Omental fat pad (tissue), 4 donors: ENCODE data around the gene CYP26B1. TPM values are rescaled to one million over a fixed set of nuclear protein-coding genes. Genes with fewer than 3 reads are reported as not detected.

ENCODE experiments used
- ATAC-seq: fragments of 150-250 bp; one replicate; pipeline ENCODE4 v1.9.1; 2016; ENCODE audit warnings: mild to moderate bottlenecking, moderate library complexity; ENCODE audit not compliant: low FRiP score
- DNase-seq: peaks from one replicate; pipeline ENCODE4 v3.0.0-alpha.2; 2019; ENCODE audit warnings: low spot score
- total RNA-seq, 4 donors: library from RNA; depleted of rRNA; stranded (reverse); fragments of >200 nt; gene quantifications; one replicate each; pipeline ENCODE4 v1.1.0, GENCODE V29; 2016
- TF ChIP-seq, protein P1 (sequence below), 3 donors: fragments of 450-650 bp; IDR thresholded peaks; one replicate each; pipeline ENCODE4 v1.5.1; 2016 to 2017; ENCODE audit warnings: antibody characterized with exemption in 3 of 3, mild to moderate bottlenecking in 3 of 3, moderate library complexity in 2 of 3

CYP26B1 gene
- total RNA-seq, 4 donors from 2014 or later = 10.6 to 36.6 (median 18.8) TPM

DNA sequence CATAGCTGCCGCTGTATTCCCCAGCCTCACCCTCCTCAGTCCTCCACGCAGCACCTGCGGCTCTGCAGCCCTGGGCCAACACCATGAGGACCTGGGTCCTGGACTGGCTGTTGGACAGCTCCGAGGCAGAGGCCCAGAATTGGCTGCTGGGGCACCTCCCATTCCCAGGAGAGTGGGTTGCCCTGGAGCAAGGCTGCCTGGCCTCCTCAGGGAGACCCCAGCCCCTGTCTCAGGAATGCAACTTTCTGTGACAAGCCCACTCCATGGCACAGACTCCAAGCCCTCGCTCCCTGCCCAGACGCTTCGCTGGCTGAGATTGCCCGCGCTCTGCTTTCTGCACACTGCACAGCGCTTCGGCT, 33.0 kb downstream of the CYP26B1 start:
- no peak for ATAC-seq
- TF ChIP-seq, protein P1, sequence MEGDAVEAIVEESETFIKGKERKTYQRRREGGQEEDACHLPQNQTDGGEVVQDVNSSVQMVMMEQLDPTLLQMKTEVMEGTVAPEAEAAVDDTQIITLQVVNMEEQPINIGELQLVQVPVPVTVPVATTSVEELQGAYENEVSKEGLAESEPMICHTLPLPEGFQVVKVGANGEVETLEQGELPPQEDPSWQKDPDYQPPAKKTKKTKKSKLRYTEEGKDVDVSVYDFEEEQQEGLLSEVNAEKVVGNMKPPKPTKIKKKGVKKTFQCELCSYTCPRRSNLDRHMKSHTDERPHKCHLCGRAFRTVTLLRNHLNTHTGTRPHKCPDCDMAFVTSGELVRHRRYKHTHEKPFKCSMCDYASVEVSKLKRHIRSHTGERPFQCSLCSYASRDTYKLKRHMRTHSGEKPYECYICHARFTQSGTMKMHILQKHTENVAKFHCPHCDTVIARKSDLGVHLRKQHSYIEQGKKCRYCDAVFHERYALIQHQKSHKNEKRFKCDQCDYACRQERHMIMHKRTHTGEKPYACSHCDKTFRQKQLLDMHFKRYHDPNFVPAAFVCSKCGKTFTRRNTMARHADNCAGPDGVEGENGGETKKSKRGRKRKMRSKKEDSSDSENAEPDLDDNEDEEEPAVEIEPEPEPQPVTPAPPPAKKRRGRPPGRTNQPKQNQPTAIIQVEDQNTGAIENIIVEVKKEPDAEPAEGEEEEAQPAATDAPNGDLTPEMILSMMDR (IDR thresholded peaks at IDR 0.05) = no peak

GRCh38 chr2:72113847-72114692, 33.6 kb downstream of the CYP26B1 start:
- DNase-seq = no peak
- TF ChIP-seq, protein P1 (IDR thresholded peaks at IDR 0.05) = no peak
- ATAC-seq = no peak

More for the DNA sequence above, 33.0 kb downstream of the CYP26B1 start:
- DNase-seq = no peak

GRCh38 chr2:72112981-72113846, 34.4 kb downstream of the CYP26B1 start:
- ATAC-seq = no peak
- no peak for DNase-seq

DNA sequence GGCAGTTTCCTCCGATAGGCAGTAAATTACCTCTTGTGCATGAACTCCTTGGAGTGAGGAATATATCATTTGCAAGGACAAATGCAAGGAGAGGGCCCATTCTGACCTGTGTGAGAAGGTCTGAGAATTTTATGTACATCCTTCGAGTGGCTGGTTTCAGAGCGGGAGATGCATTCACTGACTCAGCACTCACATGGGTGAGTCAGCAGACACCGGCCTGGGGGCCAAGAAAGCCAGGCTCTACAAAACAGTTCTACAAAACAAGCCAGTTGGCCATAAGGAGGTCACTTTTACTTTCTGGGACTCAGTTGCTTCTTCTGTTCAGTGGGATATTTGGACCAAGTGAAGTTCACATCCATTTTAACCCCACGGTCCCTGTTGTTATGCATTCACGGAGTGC, 35.3 kb downstream of the CYP26B1 start:
- TF ChIP-seq, protein P1 (IDR thresholded peaks at IDR 0.05) = no peak
- ATAC-seq = no peak
- DNase-seq = no peak

More at GRCh38 chr2:72112981-72113846, 34.4 kb downstream of the CYP26B1 start:
- TF ChIP-seq, protein P1 (IDR thresholded peaks at IDR 0.05) = no peak

GRCh38 chr2:72111061-72111460, 36.6 kb downstream of the CYP26B1 start:
- ATAC-seq = no peak

GRCh38 chr2:72109904-72110303, 37.8 kb downstream of the CYP26B1 start:
- no peak for DNase-seq
- TF ChIP-seq, protein P1 (IDR thresholded peaks at IDR 0.05) = no peak
- ATAC-seq = no peak

More at GRCh38 chr2:72111061-72111460, 36.6 kb downstream of the CYP26B1 start:
- TF ChIP-seq, protein P1 (IDR thresholded peaks at IDR 0.05) = no peak
- DNase-seq = no peak
